ENCODE measurements around the gene MAML2.

Gene MAML2

GRCh38 chr11:96318399-96318798 is 24.6 kb downstream of the MAML2 start:
- DNase-seq (ENCODE audit: low read depth): no peak

GRCh38 chr11:96317985-96318384 is 25.0 kb downstream of the MAML2 start:
- no peak for DNase-seq (ENCODE audit: low read depth)

DNA sequence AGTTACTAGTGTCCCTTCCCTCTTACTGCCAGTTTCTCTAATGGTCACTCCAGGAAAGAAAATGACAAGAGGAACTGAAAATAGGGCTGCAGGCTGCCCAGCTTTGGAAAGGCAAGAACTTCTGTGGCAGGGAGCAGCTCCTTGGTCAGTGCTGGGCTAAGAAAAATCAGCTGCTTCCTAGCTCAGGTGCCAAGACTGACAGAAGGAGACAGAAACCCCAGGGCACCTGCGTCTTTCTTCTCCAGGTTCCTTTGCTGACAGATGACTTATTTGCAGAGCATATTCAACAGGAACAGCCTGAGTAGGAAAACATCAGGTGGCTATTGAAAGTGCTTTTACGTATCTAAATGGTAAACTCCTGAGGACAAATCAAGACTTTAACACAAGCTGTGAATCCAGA is 25.4 kb downstream of the MAML2 start:
- no peak for DNase-seq (ENCODE audit: low read depth)

- no peak for DNase-seq (ENCODE audit: low read depth)
Observed at GRCh38 chr11:96316869-96317268, 26.1 kb downstream of the MAML2 start.

DNA sequence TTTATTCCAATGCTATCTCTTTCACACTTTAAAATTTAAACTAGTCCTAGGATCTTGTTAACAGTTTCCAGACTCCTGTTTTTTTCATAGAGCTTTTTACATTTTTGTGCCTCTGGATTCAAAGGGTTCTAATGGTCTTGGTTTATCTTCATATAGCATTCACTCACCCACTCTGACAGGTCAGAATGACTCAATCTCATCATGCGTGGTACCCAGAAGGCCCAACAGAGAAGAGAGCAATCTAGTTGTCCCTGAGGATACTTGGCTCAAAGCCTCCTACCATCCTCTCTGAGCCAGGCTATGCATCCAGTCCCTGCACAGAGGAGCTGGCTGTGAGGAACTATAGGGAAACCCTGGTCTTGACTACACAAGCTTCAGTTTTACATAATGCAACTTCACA is 27.5 kb downstream of the MAML2 start:
- DNase-seq (ENCODE audit: low read depth): no peak

DNA sequence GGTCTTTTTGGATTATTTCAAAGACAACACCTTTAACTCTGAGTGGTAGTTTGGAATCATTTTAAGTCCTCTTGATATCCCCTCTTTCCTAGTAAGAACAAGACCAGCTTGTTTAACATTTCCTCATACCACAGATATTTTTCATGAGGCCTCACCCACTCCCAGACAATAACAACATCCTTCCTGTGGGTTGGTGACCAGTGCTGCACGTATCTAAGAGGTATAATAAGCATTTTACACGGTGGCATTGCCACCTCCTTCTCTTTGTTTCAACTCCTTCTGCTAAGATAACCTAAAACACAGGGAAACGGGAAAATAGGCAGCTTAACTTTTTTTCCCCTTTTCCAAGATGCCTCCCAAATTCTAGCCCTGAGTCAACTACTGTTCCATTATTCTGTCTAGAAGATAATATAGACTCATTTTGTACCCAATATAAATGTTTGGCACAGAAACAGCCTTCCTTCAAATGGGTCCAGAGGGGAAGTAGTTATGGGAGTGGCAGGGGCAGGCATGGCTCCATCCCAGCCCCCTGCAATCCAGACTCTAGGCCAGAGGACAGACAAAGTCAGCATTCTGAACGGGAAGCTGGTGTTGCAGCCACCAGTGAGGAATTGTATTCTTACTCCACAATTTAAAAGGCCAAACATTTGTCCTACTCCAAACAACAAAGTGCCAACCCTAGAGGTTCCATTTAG is 28.5 kb downstream of the MAML2 start:
- no peak for DNase-seq (ENCODE audit: low read depth)

DNA sequence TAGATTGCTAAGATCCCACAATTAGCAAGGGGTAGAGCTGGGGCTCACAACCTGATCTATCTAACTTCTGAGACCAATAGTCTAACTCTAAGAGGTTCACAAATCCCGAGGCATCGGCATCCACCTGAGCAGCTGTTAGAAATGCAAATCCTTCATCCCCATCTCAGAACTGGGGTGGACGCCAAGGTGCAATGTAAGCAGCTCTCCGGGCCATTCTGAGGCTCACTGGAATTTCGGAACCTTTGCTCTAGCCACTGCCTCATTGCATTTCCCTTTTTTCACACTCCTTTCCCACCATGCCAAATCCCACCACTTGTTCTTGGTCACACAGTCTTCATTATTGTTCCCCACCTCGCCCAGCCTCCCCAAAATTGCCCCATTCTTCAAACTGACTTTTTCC is 29.8 kb downstream of the MAML2 start:
- DNase-seq (ENCODE audit: low read depth): no peak

DNA sequence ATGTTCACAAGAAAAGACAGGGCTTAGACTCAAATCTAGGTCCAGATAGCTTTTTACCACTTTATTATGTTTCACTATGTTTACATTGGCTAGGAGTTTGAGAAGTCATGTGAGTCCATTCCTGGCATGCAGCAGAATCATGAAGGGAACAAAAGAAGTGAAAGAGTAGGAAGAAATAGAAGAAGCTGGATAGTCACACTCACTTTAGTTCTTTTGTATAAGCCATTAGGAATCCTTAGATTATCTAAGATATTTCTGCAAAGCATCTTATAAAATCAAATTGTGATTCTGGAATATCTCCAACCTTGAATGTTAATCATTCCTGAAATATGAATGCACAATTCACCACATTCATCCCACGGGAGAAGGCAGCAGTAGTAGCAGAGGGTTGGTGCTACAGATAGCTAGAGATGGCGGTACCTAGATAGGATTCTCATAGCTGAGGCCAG is 31.9 kb downstream of the MAML2 start:
- no peak for DNase-seq (ENCODE audit: low read depth)

DNA sequence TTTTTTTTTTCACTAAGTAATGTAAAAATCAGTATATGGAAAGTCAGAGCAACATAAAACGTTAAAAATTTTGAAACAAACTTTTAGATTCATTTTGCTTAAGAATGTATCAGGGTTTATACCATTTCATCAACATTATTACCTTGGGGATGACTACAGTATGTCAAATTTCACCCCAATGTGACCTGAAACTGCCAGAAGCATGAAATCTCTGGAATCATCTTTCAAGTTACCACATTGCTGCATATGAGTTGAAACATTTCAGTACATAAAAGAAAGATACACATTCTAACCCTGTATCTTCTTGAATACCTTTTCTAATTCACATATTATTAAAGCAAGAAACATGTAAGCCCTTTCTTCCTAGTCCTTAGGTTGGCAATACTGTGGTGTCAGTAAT is 32.8 kb downstream of the MAML2 start:
- no peak for DNase-seq (ENCODE audit: low read depth)

DNA sequence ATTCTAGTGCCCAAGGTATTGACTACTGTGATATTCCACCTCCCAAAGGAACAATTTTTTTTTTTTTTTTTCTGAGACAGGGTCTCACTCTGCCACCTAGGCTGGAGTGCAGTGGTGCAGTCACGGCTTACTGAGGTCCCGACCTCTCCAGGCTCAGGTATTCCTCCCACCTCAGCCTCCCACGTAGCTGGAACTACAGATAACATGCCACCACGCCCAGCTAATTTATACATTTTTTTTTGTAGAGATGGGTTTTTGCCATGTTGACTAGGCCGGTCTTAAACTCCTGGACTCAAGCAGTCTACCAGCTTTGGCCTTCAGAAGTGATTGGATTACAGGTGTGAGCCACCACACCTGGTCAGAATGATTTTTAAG is 33.4 kb downstream of the MAML2 start:
- DNase-seq (ENCODE audit: low read depth): no peak

DNA sequence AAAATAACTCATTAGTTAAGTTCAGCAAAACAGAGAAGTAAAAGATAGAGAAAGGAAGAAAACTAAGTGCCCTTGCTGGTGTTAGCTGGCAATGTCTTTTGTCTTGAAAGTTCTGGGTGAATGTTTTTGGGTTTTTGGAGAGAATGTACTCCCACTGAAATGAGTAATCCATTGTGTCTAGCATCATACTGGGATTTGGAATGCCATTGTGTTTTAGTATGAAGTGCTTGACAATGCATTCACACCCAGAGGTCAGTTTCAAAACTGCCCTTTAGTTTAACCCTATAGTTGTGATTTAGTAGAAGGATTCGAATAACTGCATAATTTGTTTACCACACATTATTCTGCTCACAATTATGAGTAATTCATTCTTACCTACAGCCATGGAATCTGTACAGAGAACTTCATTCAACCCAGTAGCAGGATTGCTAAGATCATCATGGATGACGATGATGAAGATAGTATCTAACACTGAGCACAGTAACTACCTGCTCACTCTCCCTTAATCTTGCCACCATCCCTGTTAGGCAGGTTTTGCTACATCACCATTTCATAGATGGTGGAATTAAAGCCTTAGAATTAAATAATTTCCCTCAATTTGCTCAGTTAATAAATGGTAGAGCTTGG is 33.9 kb downstream of the MAML2 start:
- DNase-seq (ENCODE audit: low read depth): no peak

DNA sequence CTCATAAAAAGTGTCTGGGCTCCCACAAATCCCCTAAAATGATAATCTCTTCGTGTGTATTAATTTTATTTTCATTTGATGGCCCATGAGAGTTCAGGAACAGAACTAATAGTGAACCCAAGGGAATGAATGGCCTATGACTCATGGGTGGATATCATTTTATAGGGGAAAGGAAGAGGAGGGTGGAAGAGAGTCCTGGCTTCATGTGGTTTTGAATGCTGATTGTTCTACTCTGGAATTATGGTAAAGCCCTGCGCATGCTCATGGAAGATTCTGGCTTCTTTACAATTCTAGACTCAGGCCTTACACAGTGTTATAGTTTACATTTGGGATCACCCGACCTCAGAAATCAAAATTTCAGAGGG is 35.2 kb downstream of the MAML2 start:
- DNase-seq (ENCODE audit: low read depth): no peak

GRCh38 chr11:96306933-96307775 is 35.8 kb downstream of the MAML2 start:
- no peak for DNase-seq (ENCODE audit: low read depth)

GRCh38 chr11:96306600-96306932 is 36.4 kb downstream of the MAML2 start:
- no peak for DNase-seq (ENCODE audit: low read depth)

- no peak for DNase-seq (ENCODE audit: low read depth)
Observed at GRCh38 chr11:96306071-96306470, 36.9 kb downstream of the MAML2 start.

DNA sequence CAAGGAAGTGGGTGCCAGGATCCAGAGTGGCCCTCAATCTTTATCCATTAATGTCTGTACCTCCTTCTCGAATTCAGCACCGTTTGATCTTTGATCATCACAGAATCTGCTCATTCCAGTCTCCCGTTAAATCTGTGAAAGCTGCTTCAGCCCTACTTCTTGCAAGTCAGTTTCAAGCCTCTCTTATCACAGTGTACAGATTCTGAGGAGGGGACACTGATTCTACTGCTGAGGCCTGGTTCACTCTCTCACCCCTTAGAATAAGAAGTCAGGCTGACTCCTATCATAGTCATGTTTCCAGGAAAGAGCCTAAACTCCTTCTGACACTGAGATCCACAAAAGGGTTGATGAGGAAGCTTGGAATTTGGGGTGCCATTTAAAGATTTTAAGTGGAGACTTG is 39.0 kb downstream of the MAML2 start:
- no peak for DNase-seq (ENCODE audit: low read depth)

GRCh38 chr11:96303064-96303463 is 39.9 kb downstream of the MAML2 start:
- DNase-seq (ENCODE audit: low read depth): no peak

DNA sequence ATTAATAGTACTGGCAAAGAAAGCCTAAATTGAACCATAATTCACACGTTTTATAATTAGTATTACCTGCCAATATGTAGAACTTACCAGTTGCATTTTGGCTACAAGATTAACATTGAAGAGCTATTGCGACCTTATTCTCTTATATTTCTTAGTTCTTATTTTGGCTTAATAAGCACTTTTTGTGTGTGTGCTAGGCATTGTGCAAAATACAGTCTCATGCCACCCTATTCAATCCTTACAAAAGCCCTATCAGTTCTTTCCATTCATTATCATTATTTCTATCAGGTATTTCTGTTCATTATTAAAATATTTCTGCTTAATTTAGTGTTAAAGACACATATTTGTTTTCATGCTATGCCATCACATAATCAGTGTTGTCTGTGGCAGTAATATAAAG is 41.2 kb downstream of the MAML2 start:
- no peak for DNase-seq (ENCODE audit: low read depth)

DNA sequence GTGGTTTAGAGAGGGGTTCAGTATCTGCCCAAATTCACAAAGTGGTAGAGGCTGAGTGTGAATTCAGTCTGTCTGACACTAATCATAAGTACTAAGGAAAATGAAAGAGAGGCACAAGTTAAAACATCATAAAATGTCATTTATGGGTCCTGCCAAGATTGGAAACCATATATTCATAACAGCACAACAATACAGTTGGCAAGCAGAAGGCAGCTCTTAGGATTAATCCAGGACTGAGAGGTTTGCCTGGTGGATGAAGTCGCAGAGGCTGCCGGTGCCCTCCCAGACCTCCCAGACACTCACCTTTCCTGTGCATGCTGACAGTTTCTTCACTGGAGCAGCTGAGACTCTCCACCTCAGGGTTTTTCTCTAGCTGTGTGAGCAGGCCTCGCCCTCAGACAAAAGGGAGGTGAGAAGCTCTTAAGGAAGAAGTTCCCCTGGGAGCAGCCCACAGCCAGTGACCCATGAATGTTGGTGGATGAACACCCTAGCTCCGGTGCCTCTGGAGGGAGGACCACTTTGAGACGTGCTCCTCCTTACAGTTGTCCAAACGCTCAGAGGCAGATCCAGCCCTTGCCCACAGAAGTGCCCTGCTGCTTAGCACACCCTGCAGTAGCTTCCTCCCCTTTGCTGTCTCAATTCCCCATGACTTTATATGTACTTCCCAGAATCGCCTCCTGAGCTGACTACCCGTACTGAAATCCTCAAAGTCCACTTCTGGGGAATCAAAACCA is 43.7 kb downstream of the MAML2 start:
- DNase-seq (ENCODE audit: low read depth): no peak

DNA sequence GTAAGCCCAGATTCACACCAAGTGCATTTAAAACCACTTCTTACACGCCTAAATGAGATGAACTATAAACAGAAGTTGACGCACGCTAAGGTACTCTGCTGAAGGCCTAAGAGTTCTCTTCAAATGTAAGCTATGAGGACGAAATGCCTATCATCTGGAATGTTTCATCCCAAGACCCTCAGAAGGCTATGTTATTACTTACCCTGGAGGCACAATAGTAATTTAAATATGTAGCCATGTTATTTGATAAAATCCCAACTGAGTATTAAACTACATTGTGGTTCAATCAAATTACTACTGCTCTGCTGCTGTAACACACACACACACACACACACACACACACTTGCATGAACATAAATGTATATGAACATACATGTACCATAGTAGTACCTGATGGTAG is 47.6 kb downstream of the MAML2 start:
- DNase-seq (ENCODE audit: low read depth): no peak

GRCh38 chr11:96294289-96294688 is 48.7 kb downstream of the MAML2 start:
- DNase-seq (ENCODE audit: low read depth): no peak

GRCh38 chr11:96293598-96294021 is 49.4 kb downstream of the MAML2 start:
- no peak for DNase-seq (ENCODE audit: low read depth)

- DNase-seq (ENCODE audit: low read depth): no peak
Observed at GRCh38 chr11:96293109-96293508, 49.9 kb downstream of the MAML2 start.
